ENCODE measurements around the gene DAAM2.
A peak's percentile ranks its signal among the peaks of the same experiment; 100 is the strongest.

The DAAM2 gene

DNA sequence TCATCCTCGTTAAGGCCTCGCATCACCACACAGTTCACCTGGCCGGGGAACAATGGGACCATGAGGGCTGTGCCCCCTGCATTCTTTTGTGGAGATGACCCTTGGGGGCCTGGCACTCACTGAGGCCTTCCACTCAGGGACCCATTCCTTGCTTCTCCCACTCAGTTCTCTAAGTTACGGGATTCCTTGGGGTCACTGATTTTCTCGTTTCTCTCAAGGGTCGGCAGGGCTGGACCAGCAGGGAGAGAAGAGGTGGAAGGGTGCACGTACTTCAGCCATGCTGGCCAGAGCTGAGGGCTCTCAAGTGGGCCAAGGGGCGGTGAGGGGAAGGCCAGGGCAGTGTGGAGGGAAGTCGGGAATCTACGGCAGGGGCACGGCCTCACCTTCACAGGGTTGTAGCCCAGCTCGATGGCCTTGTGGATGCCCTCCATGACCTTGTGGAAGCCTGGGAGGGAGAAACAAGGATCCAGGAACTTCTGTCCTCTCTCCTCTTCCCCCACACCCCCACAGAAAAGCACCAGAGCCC lies 121.3 kb downstream of the DAAM2 start:
- DNase-seq = no peak

DNA sequence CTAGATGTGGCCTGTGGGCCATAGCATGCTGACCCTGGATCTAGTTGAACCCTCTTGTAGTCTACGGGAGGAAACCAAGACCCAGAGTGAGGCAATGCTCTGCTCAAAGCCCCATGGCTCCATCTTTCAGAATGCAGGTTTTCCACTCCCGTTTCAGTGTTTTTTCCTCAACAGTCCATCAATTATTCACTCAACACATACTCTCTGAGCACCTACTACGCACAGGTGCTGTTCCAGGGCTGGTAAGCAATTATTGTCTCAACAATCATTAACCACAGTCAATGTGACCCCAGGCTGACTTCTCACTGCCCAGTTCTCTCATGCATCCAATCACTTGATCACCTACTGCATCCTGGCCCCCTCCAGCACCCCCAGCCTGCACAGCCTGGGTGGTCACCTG lies 122.1 kb downstream of the DAAM2 start:
- DNase-seq = no peak

DNA sequence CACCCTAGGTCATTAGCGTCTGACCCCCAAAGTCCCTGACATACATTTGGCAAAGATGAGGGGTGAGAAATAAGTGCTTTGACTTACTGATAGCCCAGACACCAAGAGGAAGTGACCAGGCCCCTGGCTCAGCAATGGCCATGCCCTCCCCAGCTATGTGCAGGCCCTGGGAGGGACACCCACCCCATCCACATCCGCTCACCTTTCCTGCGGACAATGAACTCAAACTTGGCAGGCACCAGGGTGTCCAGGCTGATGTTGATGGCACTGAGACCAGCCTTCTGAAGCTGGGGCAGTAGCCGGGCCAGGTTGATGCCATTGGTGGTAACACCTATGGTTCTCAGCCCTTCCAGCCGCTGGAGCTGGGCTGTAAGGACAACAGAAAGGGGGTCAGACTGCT lies 123.7 kb downstream of the DAAM2 start:
- no peak for DNase-seq

DNA sequence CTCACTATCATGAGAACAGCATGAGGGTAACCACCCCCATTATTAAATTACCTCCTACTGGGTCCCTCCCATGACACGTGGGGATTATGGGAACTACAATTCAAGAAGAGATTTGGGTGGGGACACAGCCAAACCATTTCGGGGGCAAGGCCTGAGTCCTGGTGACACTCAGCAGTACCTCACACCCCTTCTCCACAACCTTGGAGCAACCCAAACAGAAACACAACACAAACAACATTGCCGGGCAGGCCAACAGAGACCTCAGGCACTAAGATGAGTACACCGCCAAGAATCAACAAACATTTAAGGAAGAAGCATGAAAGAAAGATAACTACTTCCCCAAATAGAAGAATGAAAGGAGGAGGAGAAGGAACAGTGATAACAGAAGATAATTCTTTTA lies 125.2 kb downstream of the DAAM2 start:
- no peak for DNase-seq

DNA sequence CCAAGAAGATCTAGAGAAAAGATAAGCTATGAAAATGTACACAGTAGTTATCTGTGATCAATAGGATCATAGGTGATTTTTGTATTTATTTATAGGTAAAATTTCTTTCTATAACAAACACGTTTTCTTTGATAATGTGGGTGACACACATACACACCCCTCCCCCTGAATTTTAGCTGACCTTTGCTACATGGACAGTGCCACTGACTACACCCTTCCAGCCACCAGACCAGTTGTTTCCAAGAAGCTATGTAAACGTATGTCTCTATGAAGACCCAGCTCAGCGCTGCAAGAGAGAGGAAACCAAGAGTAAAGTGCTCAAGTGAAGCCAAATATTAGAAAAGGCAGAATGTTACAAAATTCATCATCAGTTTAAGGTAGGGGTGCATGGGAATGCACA lies 125.8 kb downstream of the DAAM2 start:
- no peak for DNase-seq

DNA sequence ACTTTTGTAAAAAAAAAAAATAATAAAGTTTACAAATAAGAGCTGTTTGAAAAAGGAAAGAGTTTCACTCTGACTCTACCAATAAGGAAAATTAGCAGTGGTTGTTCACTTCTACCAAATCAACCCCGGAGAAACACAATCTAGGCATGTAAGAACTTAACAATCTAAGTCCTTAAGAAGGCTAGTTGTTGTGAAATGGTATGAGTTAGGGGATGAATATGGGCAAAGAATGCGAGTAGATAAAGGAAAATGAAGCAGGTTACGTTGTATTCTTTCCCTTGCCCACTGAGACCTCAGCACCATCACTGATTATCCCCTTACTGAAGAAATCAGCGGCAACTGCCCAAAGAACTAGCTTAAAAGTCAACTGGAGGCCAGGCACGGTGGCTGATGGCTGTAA lies 126.7 kb downstream of the DAAM2 start:
- no peak for DNase-seq

DNA sequence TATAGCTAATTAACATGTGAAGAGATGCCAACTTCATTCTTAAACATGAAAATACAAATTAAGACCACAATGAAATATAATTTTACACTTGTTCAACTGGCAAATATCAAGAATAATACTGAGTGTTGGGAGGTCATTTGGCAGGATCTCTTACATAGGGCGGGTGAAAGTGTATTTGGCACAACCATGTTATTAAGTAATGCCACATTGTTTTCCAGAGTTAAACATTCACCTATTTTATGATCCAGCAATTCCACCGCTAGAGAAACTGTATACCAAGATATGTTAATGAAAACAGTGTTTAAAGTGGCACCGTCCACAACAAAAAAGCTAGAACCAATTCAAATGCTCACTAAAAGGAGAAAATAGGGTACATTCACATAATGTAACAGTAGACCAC lies 128.0 kb downstream of the DAAM2 start:
- no peak for DNase-seq

DNA sequence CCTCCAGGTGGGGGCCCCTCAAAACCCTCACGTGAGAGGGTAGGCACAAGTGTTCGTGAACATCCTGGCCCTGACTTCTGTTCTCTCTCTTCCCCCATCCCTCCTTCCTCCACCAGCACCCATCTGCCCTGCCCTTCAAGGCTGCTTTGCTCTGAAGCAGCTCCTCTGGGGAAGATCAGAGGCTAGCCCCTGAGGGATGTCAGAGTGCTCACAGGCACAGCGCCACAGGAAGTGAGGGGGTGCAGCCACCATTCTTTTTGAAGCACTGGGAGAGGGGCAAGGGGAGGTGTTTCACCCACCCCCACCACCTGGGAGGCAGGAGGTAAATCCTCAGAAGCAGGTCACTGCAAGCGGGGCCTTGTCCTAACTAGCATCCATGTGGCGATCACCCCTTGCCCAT lies 130.6 kb downstream of the DAAM2 start:
- no peak for DNase-seq

DNA sequence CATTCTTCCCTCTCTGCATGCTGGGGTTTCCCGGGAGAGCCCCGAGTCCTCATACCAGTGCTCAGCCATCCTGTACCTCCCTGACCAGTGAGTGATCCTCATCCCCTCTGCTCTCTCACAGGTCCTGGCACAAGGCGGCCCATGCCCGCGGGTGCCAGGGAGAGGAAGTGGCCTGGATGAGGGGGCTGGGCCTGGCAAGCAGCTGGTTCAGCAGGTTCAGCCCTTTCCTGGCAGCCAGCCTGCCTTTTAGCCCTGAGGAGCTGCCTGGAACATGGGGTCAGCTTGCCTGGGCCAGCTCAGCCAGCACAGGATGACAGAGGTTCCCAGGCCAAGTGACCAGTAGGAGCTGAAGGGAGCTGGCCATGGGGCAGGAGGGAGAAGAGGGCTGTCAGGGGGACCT lies 131.2 kb downstream of the DAAM2 start:
- no peak for DNase-seq

DNA sequence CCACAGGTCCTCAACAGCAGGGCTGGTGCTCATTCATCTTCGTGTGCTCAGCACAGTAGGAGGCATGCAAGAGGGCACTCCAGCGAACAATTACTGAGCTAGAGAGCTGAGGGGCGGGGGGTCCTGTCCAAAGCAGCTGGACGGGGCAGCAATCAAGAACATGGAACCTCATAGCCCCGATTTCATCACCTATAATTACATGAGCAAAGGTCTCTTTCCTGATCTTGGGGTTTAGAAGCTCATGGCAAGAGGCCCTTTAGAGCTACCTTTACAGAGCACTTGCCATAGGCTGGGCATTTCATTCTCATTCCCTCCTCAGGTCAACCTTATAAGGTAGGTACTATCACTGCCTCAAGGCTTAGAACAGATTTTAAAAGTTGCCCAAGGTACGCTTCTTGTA lies 131.7 kb downstream of the DAAM2 start:
- peak; percentile 47 for DNase-seq

DNA sequence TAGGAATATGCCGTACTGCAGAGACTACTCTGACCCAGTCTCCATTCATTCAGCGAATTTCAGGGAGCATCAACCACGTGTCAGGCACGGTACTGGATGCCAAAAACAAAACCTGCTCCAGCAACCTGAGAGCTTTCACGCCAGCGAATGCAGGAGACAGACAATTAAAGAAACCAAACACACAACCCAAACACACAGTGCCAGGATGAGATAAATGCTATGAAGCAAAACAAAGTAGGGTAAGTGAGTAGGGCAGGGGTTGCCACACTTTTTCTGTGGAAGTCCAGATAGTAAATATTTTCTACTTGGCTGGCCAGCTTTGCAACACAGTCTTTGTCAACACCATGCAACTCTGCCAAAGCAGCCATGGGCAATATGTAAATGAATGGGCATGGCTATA lies 132.1 kb downstream of the DAAM2 start:
- peak; percentile 21 for DNase-seq

DNA sequence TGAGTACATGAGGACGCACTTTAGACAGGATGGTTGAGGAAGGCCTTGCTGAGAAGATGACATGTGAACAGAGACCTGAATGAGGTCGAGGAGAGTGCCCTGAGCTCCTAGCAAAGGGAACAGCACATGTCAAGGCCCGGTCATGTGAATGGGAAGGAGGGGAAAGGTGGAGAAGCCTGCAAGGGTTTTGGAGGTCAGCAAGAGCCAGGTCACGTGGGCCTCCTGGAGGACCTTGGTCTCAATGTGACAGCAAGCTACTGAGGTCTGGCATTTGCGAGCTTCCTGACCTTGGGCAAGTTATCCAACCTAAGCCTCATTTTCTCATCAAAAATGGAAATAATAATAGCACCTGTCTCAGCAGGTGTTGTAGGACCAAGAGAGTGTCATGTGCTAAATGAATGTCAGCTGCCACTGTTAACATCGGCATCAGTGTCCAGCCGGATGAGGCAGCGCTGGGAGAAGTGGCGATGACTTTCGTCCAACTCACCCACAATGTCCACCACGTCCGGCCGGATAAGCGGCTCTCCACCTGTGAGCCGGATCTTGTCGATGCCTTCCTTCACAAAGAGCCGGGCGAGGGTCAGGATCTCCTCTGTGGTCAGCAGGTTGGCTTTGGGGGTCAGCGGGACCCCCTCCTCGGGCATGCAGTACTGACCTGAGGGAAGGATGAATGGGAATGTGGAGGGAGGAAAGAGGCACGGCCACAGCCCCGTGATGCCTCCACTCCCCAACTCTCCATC lies 133.2 kb downstream of the DAAM2 start:
- DNase-seq = no peak

DNA sequence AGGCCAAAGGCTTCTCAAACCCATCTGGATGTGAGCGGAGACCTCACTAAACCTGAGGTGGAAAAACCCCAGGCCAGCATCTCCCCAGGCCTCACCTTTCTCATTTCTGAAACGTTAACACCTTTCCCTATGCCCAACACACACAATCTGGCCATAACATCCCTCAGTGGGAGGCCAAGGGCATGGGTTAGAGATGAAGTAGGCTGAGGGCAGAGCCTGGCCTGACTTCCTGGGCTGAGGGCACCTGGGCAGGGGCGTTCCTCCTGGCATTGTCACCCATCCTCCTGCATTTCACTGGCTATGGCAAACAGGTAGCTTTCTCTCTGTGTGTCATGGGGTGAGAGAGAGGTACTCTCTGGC lies 133.7 kb downstream of the DAAM2 start:
- DNase-seq = no peak

DNA sequence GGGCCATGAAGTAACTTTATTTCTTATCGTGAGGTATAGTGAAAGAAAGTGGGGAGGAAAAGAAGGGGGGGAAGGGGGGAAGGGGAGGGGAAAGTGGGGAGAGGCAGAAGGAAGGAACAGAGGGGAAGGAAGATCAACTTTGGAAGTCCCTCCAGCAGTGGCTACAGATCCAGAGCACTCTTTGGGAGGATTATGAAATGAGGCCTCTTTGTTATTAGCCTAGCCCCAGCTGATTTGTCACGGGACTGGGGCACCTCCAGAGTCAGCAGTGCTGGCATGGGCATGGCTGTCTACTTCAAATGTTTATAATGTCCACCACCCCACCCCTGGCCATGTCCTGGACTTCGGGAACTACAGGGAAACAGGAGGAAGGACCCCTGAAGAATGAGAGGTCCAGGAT lies 134.5 kb downstream of the DAAM2 start:
- no peak for DNase-seq

DNA sequence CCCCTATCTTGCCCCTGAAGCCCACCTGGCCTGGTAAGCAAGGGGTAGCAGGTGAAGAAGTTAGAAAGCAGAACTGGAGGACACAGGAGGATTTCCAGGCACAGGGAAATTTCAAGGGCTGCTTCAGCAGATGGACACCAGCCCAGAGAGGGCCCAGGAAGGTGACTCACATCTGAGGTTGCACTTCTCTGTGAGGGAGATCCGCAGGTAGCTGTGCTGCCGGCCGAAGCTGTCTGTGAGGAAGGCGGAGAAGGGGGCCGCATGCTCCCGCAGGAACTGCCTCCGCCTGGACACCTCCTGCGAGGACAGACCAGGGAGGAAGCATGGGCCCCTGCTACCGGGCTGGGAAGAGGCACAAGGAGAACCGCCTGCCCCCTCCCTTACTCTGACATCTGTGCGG lies 135.0 kb downstream of the DAAM2 start:
- no peak for DNase-seq

DNA sequence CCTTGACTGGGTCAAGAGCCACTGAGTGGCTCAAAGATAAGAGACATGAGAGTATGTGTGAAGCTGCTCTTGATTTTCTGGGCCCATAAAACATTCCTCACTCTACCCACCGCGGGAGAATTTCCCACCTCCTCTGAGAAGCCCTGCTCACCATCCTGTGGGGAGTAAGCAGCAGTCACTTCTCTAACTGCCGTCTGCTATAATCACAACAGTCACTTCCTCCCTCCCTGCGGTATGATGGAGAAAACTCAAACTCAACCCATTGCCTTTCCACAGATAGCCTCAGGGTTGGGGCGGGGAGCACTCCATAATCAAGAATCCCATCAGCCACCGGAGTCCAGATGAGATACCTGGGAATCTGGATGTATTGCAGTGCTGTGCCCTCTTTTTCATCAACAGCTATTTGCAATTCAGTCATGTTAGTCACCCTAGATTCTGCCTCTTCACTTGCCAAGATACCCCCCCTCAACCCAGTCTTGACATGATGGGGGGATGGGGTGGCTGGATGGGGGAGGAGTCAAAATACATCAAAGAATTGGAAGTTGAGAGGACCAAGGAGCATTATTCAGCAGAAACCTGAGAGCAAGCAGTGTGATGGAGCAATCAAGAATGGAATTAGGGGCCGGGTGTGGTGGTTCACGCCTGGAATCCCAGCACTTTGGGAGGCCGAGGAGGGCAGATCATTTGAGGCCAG lies 137.0 kb downstream of the DAAM2 start:
- no peak for DNase-seq

DNA sequence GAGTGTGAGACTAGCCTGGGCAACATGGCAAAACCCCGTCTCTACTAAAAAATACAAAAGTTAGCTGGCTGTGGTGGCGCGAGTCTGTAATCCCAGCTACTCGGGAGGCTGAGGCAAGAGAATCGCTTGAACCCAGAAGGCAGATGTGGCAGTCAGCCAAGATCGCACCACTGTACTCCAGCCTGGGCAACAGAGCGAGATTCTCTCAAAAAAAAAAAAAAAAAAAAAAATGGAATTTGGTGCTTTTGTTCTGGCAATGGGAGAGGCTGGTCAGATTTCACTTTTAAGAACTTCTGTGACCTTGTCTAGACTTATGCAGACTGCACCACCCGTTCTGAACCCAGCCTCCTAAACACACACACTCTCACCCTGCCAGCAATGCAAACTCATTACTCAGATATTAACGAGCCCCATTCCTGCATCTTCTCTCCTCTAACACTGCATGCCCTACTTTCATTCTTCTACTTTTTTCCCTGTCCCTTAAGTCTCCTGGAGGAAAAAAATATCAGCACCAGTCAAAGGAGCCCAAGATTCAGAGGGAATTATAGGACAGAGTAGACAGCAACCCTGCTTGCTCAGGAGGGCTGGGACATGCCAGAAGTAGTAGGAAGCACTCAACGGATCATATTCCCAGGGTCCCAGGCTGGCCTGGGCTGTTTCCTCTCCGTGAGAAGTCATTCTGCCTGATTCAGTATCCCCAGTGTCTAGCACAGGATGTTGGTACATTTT lies 137.7 kb downstream of the DAAM2 start:
- no peak for DNase-seq

DNA sequence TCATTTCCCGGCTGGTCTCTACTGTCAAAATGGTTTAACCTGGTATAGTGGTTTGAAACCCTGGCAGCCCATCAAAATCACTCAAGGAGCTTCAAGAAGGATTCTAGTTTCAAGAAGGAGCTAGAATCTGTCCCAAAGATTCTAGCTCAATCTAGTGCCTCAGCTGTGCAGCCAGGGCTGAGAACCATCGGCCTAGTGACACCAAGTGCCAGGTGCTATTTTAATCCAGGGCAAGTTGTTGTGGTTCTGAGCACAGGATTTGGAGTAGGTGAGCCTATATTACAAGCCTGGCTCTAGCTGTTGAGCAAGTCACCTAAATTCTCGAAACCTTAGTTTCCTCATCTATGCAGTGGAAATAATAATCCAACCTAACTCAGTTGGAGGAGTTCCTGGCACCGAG lies 138.4 kb downstream of the DAAM2 start:
- no peak for DNase-seq

DNA sequence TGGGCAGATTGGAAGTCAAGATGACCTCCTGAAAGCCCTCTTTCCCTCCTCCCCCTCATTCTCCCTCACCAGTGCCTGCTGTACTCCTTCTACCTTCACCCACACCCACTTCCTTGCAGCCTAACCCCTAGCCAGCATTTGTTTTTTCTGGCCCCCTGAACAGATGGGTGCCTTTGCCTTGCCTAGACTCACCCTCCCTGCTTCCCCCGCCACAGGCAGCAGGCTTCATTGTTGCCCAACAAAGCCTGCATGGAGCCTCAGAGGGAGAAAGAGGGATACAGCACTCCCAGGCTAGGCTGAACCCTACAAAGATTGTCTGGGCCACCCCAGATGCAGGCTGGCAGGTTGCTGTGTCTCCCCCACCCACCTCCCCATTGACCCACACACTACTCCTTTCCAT lies 139.4 kb downstream of the DAAM2 start:
- no peak for DNase-seq

DNA sequence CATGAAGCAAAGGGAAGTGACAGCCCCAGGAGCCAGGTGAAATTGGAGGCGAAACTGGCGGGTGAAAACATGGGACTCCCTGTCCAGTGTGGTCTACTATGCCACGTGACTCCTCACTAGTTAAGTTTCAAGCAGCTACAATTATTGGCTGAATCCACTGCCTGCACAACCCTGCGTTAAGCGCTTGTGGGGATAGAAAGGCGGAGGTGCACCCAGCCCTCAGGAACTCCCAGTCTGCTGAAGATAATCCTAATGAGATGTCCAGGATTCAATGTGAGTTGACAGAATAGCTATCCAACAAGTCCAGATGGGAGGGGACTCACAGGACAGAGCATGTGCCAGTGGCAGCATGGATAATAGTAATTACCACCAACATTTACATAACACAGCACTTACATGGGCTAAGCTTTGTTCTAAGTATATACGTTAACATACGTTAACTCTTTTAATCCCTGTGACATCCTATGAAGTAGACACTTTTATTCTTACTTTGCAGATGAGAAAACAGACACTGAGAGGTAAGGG lies 140.3 kb downstream of the DAAM2 start:
- DNase-seq = no peak

DNA sequence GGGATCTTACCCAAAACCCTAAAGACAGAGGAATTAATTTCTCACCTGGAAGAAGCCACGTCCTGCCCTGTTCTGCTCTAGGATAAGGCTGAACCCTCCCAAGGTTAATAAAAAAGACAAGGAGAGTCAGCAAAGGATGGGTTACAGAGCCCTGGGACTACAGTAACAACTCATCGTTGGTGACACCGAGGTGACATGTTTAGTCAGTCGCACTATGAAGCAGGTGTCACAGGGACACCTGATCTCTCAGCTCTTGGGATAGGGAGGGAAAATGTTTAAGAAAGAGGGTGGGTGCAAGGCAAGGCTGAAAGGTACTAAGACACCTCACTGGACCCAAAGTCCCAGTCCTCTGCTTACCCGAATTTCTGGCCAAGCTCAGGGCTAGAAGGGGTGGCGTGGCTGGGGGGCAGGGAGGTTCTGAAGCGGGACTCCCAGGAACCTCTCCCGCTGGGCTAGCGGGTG lies 141.5 kb downstream of the DAAM2 start:
- no peak for DNase-seq

DNA sequence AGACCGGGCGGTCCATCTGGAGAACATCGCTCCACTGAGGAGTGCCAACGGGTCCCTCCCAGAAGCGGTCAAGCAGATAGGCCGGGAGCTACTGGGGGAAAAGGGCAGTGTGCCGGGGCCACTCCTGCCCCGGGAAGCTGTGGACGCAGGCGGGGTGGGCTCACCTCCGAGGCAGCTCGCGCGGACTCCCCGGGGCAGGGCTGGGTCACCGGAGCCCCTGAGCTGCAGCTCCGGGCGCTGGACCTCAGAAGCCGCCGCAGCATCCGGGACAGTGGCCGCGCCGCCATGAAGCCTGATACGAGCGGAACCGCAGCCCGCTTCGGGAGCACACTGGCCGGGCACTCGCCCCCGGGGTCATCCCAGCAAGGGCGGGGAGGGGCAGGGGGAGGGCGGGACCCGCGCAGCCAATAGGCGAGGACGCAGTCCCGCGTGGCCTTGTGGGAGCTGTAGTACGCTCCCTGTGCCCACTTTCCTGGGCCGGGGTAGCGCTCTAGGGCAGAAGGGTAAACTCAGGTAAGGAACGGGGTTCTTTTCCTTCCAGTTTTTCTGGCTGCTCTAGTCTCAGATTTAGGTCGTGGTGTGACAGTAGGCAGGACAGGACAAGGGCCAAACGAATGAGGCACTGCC lies 142.1 kb downstream of the DAAM2 start, which contains the start of gene MOCS1:
Gene MOCS1 (minus strand): TSS at position 332 of the 627 bp plus-strand sequence. CDS start 45 bp downstream, at position 287.
- DNase-seq = no peak

DNA sequence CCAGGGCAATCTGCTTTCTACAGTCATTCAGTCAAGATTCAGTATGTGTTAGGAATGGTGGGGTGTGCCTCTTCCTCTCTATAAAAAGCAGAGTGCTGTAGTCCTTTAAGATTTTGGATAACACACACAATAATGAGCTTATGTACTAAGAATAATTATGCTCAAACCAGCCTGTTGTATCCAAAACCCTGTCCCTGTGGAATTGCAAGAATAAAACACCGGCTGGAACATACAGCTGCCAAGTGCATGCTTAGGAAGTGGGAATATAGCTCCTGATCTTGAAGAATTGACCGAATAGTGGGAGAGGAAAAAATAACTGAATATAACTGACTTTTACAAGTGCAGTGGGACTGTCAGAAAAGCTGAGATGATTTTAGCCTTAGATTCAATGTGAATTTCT lies 143.1 kb downstream of the DAAM2 start:
- DNase-seq = no peak

Measured in NCI-H1092 (cell line).